BLaER1 (cell line): ENCODE measurements around the gene MYMK.

Experiments
- H3K27ac ChIP-seq: shearing (Covaris generic); formaldehyde crosslinking; 2 replicates; pipeline ENCODE4 v1.8.1; 2022
- H3K27me3 ChIP-seq: shearing (Covaris generic); formaldehyde crosslinking; 2 replicates; pipeline ENCODE4 v1.8.1; 2022
- H3K36me3 ChIP-seq: shearing (Covaris generic); formaldehyde crosslinking; 2 replicates; pipeline ENCODE4 v1.8.1; 2022
- H3K4me1 ChIP-seq: shearing (Covaris generic); formaldehyde crosslinking; 2 replicates; pipeline ENCODE4 v1.8.1; 2022
- H3K4me2 ChIP-seq: shearing (Covaris generic); formaldehyde crosslinking; 2 replicates; pipeline ENCODE4 v1.8.1; 2022
- H3K4me3 ChIP-seq: shearing (Covaris generic); formaldehyde crosslinking; 2 replicates; pipeline ENCODE4 v1.8.1; 2022
- H3K9ac ChIP-seq: shearing (Covaris generic); formaldehyde crosslinking; 2 replicates; pipeline ENCODE4 v1.8.1; 2022
- H3K9me3 ChIP-seq: shearing (Covaris generic); formaldehyde crosslinking; 2 replicates; pipeline ENCODE4 v1.8.1; 2022
- H4K20me1 ChIP-seq: shearing (Covaris generic); formaldehyde crosslinking; 2 replicates; pipeline ENCODE4 v1.8.1; 2022
- Cebpa-rat ChIP-seq: shearing (Covaris generic); IDR thresholded peaks from 2 replicates; pipeline ENCODE4 v1.8.1; 2022

The MYMK gene, protein sequence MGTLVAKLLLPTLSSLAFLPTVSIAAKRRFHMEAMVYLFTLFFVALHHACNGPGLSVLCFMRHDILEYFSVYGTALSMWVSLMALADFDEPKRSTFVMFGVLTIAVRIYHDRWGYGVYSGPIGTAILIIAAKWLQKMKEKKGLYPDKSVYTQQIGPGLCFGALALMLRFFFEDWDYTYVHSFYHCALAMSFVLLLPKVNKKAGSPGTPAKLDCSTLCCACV

GRCh38 chr9:133524679-133525228 lies at the start of gene MYMK:
Gene MYMK (minus strand): TSS chr9:133524959. CDS start chr9:133524844, 115 bp downstream.
- Histone ChIP-seq H3K4me3 (no peak within 1 kb of the TSS), H3K9ac (no peak within 1 kb of the TSS), H3K27me3 (no peaks in the 10 kb centered on the region), H3K4me1 (peaks cover 65% of the 10 kb centered on the region), H4K20me1 (peaks cover 9% of the 10 kb centered on the region), H3K9me3 (no peaks in the 10 kb centered on the region), H3K4me2 (no peak within 1 kb of the TSS), H3K36me3 (no peaks in the 10 kb centered on the region), H3K27ac (peak within 1 kb of the TSS; percentile 1; the same call in 1 of the 2 replicates)
- no peak for TF ChIP-seq Cebpa-rat

DNA sequence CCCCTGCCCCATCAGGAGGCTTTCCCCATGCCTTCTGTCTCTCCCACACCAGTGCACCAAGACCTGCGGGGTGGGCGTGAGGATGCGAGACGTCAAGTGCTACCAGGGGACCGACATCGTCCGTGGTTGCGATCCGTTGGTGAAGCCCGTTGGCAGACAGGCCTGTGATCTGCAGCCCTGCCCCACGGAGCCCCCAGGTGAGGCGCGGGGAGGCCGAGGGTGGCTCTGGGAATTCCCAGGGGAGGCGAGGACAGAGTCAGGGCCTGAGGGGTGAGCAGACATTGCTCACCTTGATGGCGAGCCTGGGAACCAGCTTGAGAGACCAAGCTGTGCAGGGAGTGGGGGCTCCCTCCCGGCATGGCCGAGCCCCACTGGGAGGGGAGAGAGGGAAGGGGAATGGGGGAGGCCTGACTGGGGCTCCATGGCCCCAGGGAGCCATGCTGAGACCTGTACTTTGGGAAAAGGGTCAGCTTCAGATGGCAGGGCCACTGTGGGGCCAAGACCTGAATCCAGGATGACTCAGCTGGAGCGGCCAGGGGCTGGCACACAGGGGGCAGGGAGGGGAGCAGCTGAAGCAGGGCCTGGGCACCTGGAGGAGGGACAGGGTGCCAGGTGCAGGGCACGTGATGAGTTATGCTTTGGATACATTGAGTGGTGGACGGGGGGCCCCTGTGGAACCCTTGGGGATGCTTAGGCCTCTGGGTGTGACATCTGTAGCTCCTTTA lies 49.2 kb upstream of the MYMK start:
- Histone ChIP-seq H3K27me3 (no peaks in the 10 kb centered on the region), H3K4me2 (peak overlapping the region; percentile 99), H3K4me1 (peaks cover 96% of the 10 kb centered on the region), H3K4me3 (no peak overlapping the region), H3K9ac (no peak overlapping the region), H4K20me1 (no peaks in the 10 kb centered on the region), H3K36me3 (no peaks in the 10 kb centered on the region), H3K9me3 (no peaks in the 10 kb centered on the region), H3K27ac (peak overlapping the region; percentile 22; the same call in 1 of the 2 replicates)
- no peak for TF ChIP-seq Cebpa-rat

GRCh38 chr9:133572821-133573361 lies 48.1 kb upstream of the MYMK start:
- Histone ChIP-seq H3K9ac (0 out of 2 replicates have a peak overlapping the region, but pooled peaks have one; percentile 18), H3K9me3 (no peaks in the 10 kb centered on the region), H3K4me2 (peak overlapping the region; percentile 99), H3K4me1 (peaks cover 96% of the 10 kb centered on the region), H3K27me3 (peaks cover 4% of the 10 kb centered on the region; the same call in 1 of the 2 replicates), H3K4me3 (no peak overlapping the region), H3K36me3 (no peaks in the 10 kb centered on the region), H4K20me1 (no peaks in the 10 kb centered on the region), H3K27ac (no peak overlapping the region)
- TF ChIP-seq Cebpa-rat, result no peak

DNA sequence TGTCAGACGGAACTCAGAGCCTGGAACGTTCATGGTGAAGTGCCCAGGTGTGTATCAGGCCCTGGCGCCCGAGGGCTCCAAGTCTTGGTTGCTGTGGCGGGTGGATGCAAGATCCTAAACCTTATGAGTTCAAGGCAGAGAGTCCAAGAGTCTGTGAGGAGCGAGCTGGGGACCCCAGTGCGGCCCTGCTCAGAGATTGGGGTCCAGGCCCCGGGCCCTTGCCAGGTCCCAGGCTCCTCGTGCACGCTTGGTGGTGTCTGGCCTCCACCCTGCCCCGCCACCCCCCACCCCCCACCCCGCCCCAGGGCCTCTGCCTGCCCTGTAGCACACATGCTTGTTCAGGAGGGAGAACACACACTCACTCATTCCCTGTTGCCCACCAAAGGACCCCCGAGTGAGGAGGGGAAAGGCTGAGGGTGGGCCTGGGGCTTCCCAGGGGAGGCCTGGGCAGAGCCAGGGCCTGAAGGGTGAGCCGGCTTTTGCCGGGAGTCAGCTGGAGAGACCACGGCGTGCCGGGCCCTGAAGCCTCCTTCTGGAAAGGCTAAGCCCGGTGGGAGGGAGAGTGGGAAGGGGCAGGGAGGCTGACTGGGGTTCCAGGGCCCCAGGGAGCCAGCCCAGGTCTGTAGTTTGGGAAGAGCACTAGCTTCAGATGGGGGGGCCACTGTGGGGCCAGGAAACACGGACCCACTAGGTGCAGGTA lies 47.3 kb upstream of the MYMK start:
- TF ChIP-seq Cebpa-rat, result no peak
- peak overlapping the region; percentile 38; the same call in 1 of the 2 replicates for H3K27ac ChIP-seq
- peaks cover 96% of the 10 kb centered on the region for H3K4me1 ChIP-seq
- H3K36me3 ChIP-seq, result no peaks in the 10 kb centered on the region
- no peaks in the 10 kb centered on the region for H4K20me1 ChIP-seq
- H3K9ac ChIP-seq, result no peak overlapping the region
- peak overlapping the region; percentile 99 for H3K4me2 ChIP-seq
- peaks cover 6% of the 10 kb centered on the region; the same call in 1 of the 2 replicates for H3K27me3 ChIP-seq
- H3K9me3 ChIP-seq, result no peaks in the 10 kb centered on the region
- no peak overlapping the region for H3K4me3 ChIP-seq

DNA sequence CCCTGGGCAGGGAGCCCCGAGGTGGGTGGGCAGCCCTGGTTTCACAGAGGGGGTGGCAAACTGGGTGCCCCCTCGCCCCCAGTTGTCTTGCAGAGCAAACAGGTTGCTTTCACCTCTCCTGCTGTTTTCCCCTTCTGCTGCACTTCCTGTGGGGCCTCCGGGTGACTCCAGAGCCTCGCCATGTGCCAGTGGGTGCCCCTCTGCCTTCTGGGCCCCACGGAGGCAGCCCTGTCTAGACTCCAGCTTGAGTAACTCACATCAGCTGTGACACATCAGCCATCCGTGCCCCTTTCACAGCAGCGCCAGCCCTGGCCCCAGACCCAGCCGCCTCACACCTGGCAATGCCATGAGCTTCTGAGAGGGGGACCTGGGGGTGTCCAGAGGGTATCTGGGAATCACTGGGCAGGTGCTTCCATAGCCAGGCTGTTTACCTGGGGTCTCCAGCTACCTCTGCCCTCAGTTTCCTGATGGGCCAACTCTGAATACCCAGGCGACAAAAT lies 46.7 kb upstream of the MYMK start:
- peaks cover 6% of the 10 kb centered on the region; the same call in 1 of the 2 replicates for H3K27me3 ChIP-seq
- no peak for TF ChIP-seq Cebpa-rat
- H4K20me1 ChIP-seq, result no peaks in the 10 kb centered on the region
- peak overlapping the region; percentile 38 for H3K27ac ChIP-seq
- H3K4me3 ChIP-seq, result no peak overlapping the region
- no peaks in the 10 kb centered on the region for H3K36me3 ChIP-seq
- H3K4me1 ChIP-seq, result peaks cover 93% of the 10 kb centered on the region
- H3K9me3 ChIP-seq, result no peaks in the 10 kb centered on the region
- peak overlapping the region; percentile 75 for H3K4me2 ChIP-seq
- H3K9ac ChIP-seq, result 0 out of 2 replicates have a peak overlapping the region, but pooled peaks have one; percentile 19

DNA sequence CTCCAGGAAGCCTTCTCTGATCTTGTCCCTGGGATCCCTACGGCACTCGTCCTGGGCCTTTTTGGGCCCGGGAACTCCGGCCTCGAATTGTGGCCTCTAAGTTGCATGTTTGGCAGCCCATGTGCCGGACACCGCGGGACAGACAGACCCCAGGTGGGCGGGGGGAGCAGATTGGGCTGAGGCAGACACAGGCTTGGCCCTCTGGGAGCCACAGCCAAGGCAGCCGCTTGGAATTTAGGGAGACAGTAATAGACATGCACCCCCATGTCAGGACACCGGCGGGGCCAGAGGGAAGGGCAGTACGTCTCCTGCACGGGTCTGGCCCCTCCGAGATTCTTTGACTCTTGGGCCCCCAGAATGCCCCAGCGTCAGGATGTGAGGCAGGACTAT lies 45.9 kb upstream of the MYMK start:
- Histone ChIP-seq H3K4me1 (peaks cover 88% of the 10 kb centered on the region), H3K36me3 (no peaks in the 10 kb centered on the region), H3K27ac (peak overlapping the region; percentile 38), H4K20me1 (no peaks in the 10 kb centered on the region), H3K27me3 (peaks cover 6% of the 10 kb centered on the region; the same call in 1 of the 2 replicates), H3K9me3 (no peaks in the 10 kb centered on the region), H3K4me2 (peak overlapping the region; percentile 75), H3K9ac (no peak overlapping the region), H3K4me3 (no peak overlapping the region)
- no peak for TF ChIP-seq Cebpa-rat

DNA sequence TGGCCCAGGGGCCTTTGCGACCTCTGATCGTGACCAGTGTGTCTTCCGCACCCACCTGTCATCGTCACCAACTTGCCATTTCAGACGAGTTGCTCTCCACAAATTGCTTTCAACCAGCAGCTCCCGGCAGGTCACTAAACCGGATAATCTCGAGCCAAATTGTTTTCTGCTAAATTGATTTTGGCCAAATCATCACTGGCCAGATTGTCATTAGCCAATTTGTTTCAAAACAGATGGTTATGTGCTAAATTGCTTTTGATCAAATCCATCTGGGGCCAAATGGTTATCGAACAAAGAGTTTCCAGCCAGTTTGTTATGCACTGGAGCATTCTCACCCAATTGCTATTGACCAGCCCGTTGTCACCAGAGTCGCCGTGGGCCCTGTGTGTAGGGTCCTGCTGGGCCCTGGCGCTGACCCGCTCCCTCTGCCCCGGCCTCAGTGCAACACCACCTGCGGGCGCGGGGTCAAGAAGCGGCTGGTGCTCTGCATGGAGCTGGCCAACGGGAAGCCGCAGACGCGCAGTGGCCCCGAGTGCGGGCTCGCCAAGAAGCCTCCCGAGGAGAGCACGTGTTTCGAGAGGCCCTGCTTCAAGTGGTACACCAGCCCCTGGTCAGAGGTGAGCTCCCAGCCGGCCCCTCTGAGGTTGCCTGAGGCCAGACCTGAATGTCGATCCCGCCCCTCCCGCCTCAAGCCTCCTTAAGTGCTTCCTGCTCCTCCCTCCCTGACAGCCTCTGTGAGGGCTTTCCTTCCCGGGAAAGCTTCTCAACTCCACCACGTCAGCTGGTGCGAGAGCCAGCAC lies 45.3 kb upstream of the MYMK start:
- Histone ChIP-seq H3K9me3 (no peaks in the 10 kb centered on the region), H3K27me3 (peaks cover 6% of the 10 kb centered on the region; the same call in 1 of the 2 replicates), H3K4me2 (no peak overlapping the region), H4K20me1 (no peaks in the 10 kb centered on the region), H3K9ac (no peak overlapping the region), H3K4me1 (peaks cover 88% of the 10 kb centered on the region), H3K27ac (no peak overlapping the region; the same call in 1 of the 2 replicates), H3K4me3 (no peak overlapping the region), H3K36me3 (no peaks in the 10 kb centered on the region)
- no peak for TF ChIP-seq Cebpa-rat

DNA sequence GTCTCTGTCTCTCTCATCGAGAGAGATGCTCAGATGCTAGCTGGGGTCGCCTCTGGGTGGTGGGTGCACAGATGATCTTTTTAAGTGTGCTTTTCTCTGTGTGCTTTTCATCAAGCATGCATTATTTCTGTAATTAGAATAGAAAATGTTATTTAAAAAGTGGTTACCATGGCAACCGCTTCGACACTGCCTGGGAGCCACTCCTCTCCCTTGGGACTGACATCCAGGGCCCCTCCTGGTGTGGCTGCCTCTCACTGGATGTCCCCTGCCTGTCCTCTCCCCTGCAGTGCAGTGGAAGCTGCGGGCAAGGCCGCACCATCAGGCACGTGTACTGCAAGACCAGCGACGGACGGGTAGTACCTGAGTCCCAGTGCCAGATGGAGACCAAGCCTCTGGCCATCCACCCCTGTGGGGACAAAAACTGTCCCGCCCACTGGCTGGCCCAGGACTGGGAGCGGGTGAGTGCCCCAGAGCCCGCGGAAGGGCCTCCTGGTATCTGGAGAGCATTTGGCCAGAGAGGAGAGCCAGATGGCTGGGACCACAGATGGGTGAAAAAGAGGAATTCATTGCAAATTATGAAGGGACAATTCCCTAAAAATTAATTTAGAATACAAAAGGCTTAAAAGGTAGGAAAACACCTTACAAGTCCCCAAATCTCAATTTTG lies 44.5 kb upstream of the MYMK start:
- TF ChIP-seq Cebpa-rat, result no peak
- Histone ChIP-seq H4K20me1 (no peaks in the 10 kb centered on the region), H3K9me3 (no peaks in the 10 kb centered on the region), H3K27ac (no peak overlapping the region), H3K36me3 (no peaks in the 10 kb centered on the region), H3K27me3 (peaks cover 6% of the 10 kb centered on the region; the same call in 1 of the 2 replicates), H3K4me3 (no peak overlapping the region), H3K4me1 (peaks cover 85% of the 10 kb centered on the region), H3K4me2 (peak overlapping the region; percentile 85), H3K9ac (no peak overlapping the region)
